Measurements from ENCODE around the gene PPID. TPM values are rescaled to one million over a fixed set of nuclear protein-coding genes. Genes with fewer than 3 reads are reported as not detected.

PPID gene
- total and polyA plus RNA-seq, 2 of the 13 experiments (the other 11 are each of a cell fraction or from before 2014, with no cell fraction given): 15.4 to 63.4 TPM

DNA sequence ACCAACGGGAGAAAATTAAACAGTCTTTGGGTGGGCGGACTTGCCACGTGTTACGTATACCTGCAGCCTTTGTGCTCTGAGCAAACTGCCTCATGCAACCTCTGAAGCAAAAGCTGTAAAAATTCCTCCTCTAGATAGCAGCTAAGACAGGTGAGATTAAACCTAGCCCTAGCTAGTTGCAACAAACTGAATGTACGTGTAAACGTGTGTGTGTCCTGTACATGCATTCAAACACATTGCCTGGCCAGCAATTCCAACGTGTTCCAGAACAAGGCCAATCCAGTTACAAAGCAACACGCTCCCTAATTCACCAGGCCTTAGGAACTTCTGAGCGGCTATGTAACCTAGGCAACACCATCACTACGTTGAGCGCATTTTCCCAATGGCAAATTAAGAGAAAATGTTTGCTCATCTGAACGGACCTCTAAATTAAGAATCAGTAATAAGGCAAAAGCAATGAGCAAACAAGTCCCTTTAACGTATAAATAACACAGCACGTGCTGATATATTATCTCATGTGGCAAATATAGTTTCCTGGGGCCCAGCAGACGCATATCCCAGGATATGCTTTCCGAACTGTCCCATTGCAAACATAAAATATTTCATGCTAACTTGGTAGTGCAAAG is 792 bp downstream of the PPID start (continued):
- TF ChIP-seq, protein P1, sequence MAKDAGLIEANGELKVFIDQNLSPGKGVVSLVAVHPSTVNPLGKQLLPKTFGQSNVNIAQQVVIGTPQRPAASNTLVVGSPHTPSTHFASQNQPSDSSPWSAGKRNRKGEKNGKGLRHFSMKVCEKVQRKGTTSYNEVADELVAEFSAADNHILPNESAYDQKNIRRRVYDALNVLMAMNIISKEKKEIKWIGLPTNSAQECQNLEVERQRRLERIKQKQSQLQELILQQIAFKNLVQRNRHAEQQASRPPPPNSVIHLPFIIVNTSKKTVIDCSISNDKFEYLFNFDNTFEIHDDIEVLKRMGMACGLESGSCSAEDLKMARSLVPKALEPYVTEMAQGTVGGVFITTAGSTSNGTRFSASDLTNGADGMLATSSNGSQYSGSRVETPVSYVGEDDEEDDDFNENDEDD (CRISPR knock-in tag; IDR thresholded peaks at IDR 0.05; ENCODE audit: borderline replicate concordance): peak; percentile 21; the same call in 1 of the 2 replicates
- TF ChIP-seq GATAD1 (CRISPR knock-in tag; IDR thresholded peaks at IDR 0.05) (no peak), SALL1 (CRISPR knock-in tag; IDR thresholded peaks at IDR 0.05) (peak; percentile 16; the same call in 1 of the 2 replicates), HOXD1 (CRISPR knock-in tag; IDR thresholded peaks at IDR 0.05) (peak; percentile 16; the same call in 1 of the 2 replicates), ZNF431 (CRISPR knock-in tag; IDR thresholded peaks at IDR 0.05; ENCODE audit: borderline replicate concordance, low read depth) (no peak), EEA1 (CRISPR knock-in tag; IDR thresholded peaks at IDR 0.05; ENCODE audit: borderline replicate concordance) (no peak), HNF4A (CRISPR knock-in tag; IDR thresholded peaks at IDR 0.05) (peak; percentile 23; the same call in 1 of the 2 replicates), KDM5B (CRISPR knock-in tag; IDR thresholded peaks at IDR 0.05; ENCODE audit: borderline replicate concordance) (no peak), ZNF782 (CRISPR knock-in tag; IDR thresholded peaks at IDR 0.05; ENCODE audit: borderline replicate concordance) (no peak), MAF1 (CRISPR knock-in tag; IDR thresholded peaks at IDR 0.05; ENCODE audit: borderline replicate concordance) (no peak), ZBTB3 (CRISPR knock-in tag; IDR thresholded peaks at IDR 0.05; ENCODE audit: borderline replicate concordance, low read depth) (no peak), ELF1 (CRISPR knock-in tag; IDR thresholded peaks at IDR 0.05) (0 out of 2 replicates have a peak, but pooled peaks have one; percentile 19), ZNF644 (CRISPR knock-in tag; IDR thresholded peaks at IDR 0.05; ENCODE audit: low read depth) (no peak), ISL2 (CRISPR knock-in tag; IDR thresholded peaks at IDR 0.05) (no peak), ZNF703 (CRISPR knock-in tag; IDR thresholded peaks at IDR 0.05; ENCODE audit: borderline replicate concordance) (no peak)
- TF ChIP-seq, protein P2, sequence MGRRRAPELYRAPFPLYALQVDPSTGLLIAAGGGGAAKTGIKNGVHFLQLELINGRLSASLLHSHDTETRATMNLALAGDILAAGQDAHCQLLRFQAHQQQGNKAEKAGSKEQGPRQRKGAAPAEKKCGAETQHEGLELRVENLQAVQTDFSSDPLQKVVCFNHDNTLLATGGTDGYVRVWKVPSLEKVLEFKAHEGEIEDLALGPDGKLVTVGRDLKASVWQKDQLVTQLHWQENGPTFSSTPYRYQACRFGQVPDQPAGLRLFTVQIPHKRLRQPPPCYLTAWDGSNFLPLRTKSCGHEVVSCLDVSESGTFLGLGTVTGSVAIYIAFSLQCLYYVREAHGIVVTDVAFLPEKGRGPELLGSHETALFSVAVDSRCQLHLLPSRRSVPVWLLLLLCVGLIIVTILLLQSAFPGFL (CRISPR knock-in tag; IDR thresholded peaks at IDR 0.05): no peak
- TF ChIP-seq, protein P3, sequence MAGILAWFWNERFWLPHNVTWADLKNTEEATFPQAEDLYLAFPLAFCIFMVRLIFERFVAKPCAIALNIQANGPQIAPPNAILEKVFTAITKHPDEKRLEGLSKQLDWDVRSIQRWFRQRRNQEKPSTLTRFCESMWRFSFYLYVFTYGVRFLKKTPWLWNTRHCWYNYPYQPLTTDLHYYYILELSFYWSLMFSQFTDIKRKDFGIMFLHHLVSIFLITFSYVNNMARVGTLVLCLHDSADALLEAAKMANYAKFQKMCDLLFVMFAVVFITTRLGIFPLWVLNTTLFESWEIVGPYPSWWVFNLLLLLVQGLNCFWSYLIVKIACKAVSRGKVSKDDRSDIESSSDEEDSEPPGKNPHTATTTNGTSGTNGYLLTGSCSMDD (CRISPR knock-in tag; IDR thresholded peaks at IDR 0.05): no peak
- TF ChIP-seq, protein P4, sequence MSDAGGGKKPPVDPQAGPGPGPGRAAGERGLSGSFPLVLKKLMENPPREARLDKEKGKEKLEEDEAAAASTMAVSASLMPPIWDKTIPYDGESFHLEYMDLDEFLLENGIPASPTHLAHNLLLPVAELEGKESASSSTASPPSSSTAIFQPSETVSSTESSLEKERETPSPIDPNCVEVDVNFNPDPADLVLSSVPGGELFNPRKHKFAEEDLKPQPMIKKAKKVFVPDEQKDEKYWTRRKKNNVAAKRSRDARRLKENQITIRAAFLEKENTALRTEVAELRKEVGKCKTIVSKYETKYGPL (CRISPR knock-in tag; IDR thresholded peaks at IDR 0.05): no peak
- TF ChIP-seq, protein P5, sequence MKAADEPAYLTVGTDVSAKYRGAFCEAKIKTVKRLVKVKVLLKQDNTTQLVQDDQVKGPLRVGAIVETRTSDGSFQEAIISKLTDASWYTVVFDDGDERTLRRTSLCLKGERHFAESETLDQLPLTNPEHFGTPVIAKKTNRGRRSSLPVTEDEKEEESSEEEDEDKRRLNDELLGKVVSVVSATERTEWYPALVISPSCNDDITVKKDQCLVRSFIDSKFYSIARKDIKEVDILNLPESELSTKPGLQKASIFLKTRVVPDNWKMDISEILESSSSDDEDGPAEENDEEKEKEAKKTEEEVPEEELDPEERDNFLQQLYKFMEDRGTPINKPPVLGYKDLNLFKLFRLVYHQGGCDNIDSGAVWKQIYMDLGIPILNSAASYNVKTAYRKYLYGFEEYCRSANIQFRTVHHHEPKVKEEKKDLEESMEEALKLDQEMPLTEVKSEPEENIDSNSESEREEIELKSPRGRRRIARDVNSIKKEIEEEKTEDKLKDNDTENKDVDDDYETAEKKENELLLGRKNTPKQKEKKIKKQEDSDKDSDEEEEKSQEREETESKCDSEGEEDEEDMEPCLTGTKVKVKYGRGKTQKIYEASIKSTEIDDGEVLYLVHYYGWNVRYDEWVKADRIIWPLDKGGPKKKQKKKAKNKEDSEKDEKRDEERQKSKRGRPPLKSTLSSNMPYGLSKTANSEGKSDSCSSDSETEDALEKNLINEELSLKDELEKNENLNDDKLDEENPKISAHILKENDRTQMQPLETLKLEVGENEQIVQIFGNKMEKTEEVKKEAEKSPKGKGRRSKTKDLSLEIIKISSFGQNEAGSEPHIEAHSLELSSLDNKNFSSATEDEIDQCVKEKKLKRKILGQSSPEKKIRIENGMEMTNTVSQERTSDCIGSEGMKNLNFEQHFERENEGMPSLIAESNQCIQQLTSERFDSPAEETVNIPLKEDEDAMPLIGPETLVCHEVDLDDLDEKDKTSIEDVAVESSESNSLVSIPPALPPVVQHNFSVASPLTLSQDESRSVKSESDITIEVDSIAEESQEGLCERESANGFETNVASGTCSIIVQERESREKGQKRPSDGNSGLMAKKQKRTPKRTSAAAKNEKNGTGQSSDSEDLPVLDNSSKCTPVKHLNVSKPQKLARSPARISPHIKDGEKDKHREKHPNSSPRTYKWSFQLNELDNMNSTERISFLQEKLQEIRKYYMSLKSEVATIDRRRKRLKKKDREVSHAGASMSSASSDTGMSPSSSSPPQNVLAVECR (CRISPR knock-in tag; IDR thresholded peaks at IDR 0.05; ENCODE audit: borderline replicate concordance): no peak; the same call in 1 of the 2 replicates

Data from HepG2 (cell line).